Measurements from ENCODE around the gene MAFB.

MAFB gene

DNA sequence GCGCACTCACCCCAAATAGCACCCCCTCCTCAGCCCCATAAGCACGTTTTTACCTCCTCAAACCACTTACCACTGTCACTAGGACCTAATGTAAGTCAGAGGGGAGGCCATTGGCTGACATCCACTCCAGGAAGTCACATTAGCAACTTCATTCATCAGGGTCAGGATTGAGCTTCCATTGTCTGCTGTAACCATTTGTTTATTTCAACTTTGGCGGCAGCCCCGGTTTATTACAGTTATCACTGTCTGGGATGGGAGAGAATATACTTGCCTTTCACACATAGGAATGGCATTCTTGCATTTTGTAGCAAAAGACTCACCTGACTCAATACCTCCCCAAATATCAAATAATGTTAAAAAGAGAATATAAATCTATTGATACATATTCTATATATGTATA lies 38.3 kb downstream of the MAFB start:
- Histone ChIP-seq H3K27me3 (replicated peaks) (no peaks in the 10 kb centered on the region), H3K4me3 (ENCODE audit: low read depth, low read length) (no peak overlapping the region), H3K36me3 (replicated peaks) (no peaks in the 10 kb centered on the region), H3K27ac (no peak overlapping the region)
- in situ Hi-C loops (cut with HindIII; ENCODE audit: low pct_ligation_motif_present, low sequenced_read_pairs) = no loop called here
- no peak for DNase-seq
- TF ChIP-seq, protein P1, sequence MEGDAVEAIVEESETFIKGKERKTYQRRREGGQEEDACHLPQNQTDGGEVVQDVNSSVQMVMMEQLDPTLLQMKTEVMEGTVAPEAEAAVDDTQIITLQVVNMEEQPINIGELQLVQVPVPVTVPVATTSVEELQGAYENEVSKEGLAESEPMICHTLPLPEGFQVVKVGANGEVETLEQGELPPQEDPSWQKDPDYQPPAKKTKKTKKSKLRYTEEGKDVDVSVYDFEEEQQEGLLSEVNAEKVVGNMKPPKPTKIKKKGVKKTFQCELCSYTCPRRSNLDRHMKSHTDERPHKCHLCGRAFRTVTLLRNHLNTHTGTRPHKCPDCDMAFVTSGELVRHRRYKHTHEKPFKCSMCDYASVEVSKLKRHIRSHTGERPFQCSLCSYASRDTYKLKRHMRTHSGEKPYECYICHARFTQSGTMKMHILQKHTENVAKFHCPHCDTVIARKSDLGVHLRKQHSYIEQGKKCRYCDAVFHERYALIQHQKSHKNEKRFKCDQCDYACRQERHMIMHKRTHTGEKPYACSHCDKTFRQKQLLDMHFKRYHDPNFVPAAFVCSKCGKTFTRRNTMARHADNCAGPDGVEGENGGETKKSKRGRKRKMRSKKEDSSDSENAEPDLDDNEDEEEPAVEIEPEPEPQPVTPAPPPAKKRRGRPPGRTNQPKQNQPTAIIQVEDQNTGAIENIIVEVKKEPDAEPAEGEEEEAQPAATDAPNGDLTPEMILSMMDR (IDR thresholded peaks at IDR 0.05; ENCODE audit: low read depth, low read length, missing control alignments) = no peak

GRCh38 chr20:40648210-40649072 lies 40.6 kb downstream of the MAFB start:
- in situ Hi-C loops (cut with HindIII; ENCODE audit: low pct_ligation_motif_present, low sequenced_read_pairs) = no loop called here
- no peak overlapping the region for H3K4me3 ChIP-seq (ENCODE audit: low read depth, low read length)
- no peaks in the 10 kb centered on the region for H3K27me3 ChIP-seq (replicated peaks)
- TF ChIP-seq, protein P1 (IDR thresholded peaks at IDR 0.05; ENCODE audit: low read depth, low read length, missing control alignments) = no peak
- no peak overlapping the region for H3K27ac ChIP-seq
- H3K36me3 ChIP-seq (replicated peaks) = no peaks in the 10 kb centered on the region
- DNase-seq = no peak

DNA sequence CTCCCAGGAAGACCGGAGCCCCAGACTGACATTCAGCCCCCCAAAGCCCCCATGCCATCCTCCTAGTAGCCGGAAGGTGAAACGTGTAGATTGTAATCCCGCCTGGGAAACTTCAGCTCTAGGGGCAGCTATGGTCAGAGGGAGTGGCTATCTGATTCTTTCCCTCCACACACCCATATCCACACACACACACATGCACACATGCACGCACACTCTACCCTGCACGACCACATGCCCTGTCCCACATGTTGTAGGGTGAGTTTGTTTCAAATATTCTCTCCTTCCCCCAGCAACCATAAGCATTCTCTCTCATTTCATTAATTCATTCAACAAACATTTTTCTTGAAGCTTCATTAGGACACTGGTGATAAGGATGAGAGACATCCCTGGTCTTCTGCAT lies 42.2 kb downstream of the MAFB start:
- DNase-seq = no peak
- H3K27me3 ChIP-seq (replicated peaks) = no peaks in the 10 kb centered on the region
- H3K36me3 ChIP-seq (replicated peaks) = no peaks in the 10 kb centered on the region
- in situ Hi-C loops (cut with HindIII; ENCODE audit: low pct_ligation_motif_present, low sequenced_read_pairs) = no loop called here
- no peak overlapping the region for H3K4me3 ChIP-seq (ENCODE audit: low read depth, low read length)
- TF ChIP-seq, protein P1 (IDR thresholded peaks at IDR 0.05; ENCODE audit: low read depth, low read length, missing control alignments) = no peak
- no peak overlapping the region for H3K27ac ChIP-seq

GRCh38 chr20:40646361-40646760 lies 42.7 kb downstream of the MAFB start:
- Histone ChIP-seq H3K4me3 (ENCODE audit: low read depth, low read length) (no peak overlapping the region), H3K27me3 (replicated peaks) (no peaks in the 10 kb centered on the region), H3K36me3 (replicated peaks) (no peaks in the 10 kb centered on the region), H3K27ac (no peak overlapping the region)
- DNase-seq = no peak
- TF ChIP-seq, protein P1 (IDR thresholded peaks at IDR 0.05; ENCODE audit: low read depth, low read length, missing control alignments) = no peak
- in situ Hi-C loops (cut with HindIII; ENCODE audit: low pct_ligation_motif_present, low sequenced_read_pairs) = no loop called here

DNA sequence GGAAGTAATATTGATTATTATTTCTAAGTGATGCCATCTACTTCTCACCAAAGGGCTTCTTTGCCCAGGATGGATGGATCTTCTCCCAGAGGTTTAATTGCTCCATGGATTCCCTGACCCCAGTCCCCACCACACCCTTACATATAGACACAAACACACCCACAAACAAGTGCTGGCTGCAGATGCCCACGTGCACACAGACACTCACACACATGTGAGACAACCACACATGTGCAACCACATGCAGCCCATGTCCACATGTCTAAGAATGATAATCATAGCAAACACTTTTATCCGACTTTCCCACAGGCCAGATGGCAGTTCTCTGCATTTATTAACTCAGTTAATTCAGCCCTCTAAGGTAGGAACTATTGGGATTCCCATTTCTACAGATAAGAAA lies 44.2 kb downstream of the MAFB start:
- in situ Hi-C loops (cut with HindIII; ENCODE audit: low pct_ligation_motif_present, low sequenced_read_pairs) = no loop called here
- H3K36me3 ChIP-seq (replicated peaks) = no peaks in the 10 kb centered on the region

More for the DNA sequence above, 44.2 kb downstream of the MAFB start:
- Histone ChIP-seq H3K4me3 (ENCODE audit: low read depth, low read length) (no peak overlapping the region), H3K27ac (no peak overlapping the region), H3K27me3 (replicated peaks) (no peaks in the 10 kb centered on the region)
- no peak for DNase-seq
- TF ChIP-seq, protein P1 (IDR thresholded peaks at IDR 0.05; ENCODE audit: low read depth, low read length, missing control alignments) = no peak

Data from brain microvascular endothelial cell (primary cell).